Measurements from ENCODE around the gene EML3. TPM values are rescaled to one million over a fixed set of nuclear protein-coding genes. Genes with fewer than 3 reads are reported as not detected.

The EML3 gene
- total and polyA plus RNA-seq, 2 of the 13 experiments (the other 11 are each of a cell fraction or from before 2014, with no cell fraction given) = 10.6 to 12.3 TPM

- Histone ChIP-seq H2AFZ (ENCODE audit: low read length) (no peak overlapping the region), H3K4me1 (ENCODE audit: insufficient read depth, low read length) (peaks cover 37% of the 10 kb centered on the region), H4K20me1 (ENCODE audit: insufficient read depth, low read length) (no peaks in the 10 kb centered on the region), H3K36me3 (replicated peaks in 1 of 2; ENCODE audit: control insufficient read depth in 1 of 2, insufficient read depth in 2 of 2, low read length in 2 of 2) (peaks cover 29 to 42% of the 10 kb centered on the region in 2 experiments), H3K4me3 (replicated peaks in 1 of 3; ENCODE audit: insufficient read depth in 1 of 3, low read depth in 2 of 3, low read length in 3 of 3) (no peak overlapping the region), H3K27me3 (ENCODE audit: control insufficient read depth in 1 of 2, insufficient read depth in 2 of 2, low read length in 2 of 2) (no peaks in the 10 kb centered on the region; a peak in 1 of 5 replicates), H3K79me2 (ENCODE audit: insufficient read depth, low read length) (peaks cover 28% of the 10 kb centered on the region), H3K4me2 (ENCODE audit: low read depth, low read length) (no peak overlapping the region), H3K9me3 (ENCODE audit: low read length) (no peaks in the 10 kb centered on the region), H3K27ac (ENCODE audit: extremely low read length, insufficient read depth, low read length) (no peak overlapping the region), H3K9ac (ENCODE audit: insufficient read depth, low read depth, low read length) (no peak overlapping the region)
- no peak for DNase-seq (ENCODE audit: low spot score)
- POLR2A ChIA-PET = interaction anchor here (1.9 kb wide), 1 partner anchor 17 kb away, joined by 5 read pairs; no protein-coding TSS in a partner anchor
- TF ChIP-seq PREB (CRISPR knock-in tag; IDR thresholded peaks at IDR 0.05) = no peak
- no peak for TF ChIP-seq FOXK2 (IDR thresholded peaks at IDR 0.05)
- TF ChIP-seq ZNF761 (CRISPR knock-in tag; conservative IDR thresholded peaks at IDR 0.05) = no peak
- no peak for TF ChIP-seq ZNF276 (CRISPR knock-in tag; IDR thresholded peaks at IDR 0.05; ENCODE audit: low read depth)
- TF ChIP-seq ZNF597 (CRISPR knock-in tag; IDR thresholded peaks at IDR 0.05) = no peak
- in situ Hi-C loops (cut with HindIII; ENCODE audit: extremely low pct_ligation_motif_present, low pct_unique_long_range_greater_than_20kb) = no loop called here
- intact Hi-C loops (cut with micrococcal nuclease; ENCODE audit: unreplicated experiment) = no loop called here
- ATAC-seq = no peak
- no peak for FAIRE-seq
- BruUV-seq (replicated peaks) = no TSS peak
- 97% methylated on average over 8 of the region's 8 CpGs for WGBS (ENCODE audit: low lambda C conversion rate)
- CTCF ChIA-PET (ENCODE audit: low intra/inter-chr PET ratio, low total read pairs) = no interaction called here
Observed at GRCh38 chr11:62595124-62595523, 17.5 kb downstream of the EML3 start.

Measured in HepG2 (cell line).